Activated naive CD4-positive, alpha-beta T cell treated with anti-CD3 and anti-CD28 coated beads for 36 hours (primary cell): Measurements from ENCODE around the gene ARMS2. TPM values are rescaled to one million over a fixed set of nuclear protein-coding genes. Genes with fewer than 3 reads are reported as not detected.

Experiments used
- CTCF ChIA-PET: fragments of 350-600 bp; sonication (Branson Sonifier 250); formaldehyde crosslinking; loops from one replicate; lab custom pipeline; 2021; ENCODE audit warnings: antibody characterized with exemption; lab: Charles Lee
- DNase-seq: peaks from one replicate; pipeline ENCODE4 v3.0.0-alpha.2; 2020
- H3K27ac Mint-ChIP-seq: one replicate; pipeline ENCODE4 v1.8.0; 2021; ENCODE audit warnings: mild to moderate bottlenecking, mixed read lengths
- H3K27me3 Mint-ChIP-seq: one replicate; pipeline ENCODE4 v1.8.0; 2021; ENCODE audit warnings: low read depth, mixed read lengths
- H3K36me3 Mint-ChIP-seq: one replicate; pipeline ENCODE4 v1.8.0; 2021; ENCODE audit warnings: low read depth, mixed read lengths
- H3K4me1 Mint-ChIP-seq: one replicate; pipeline ENCODE4 v1.8.0; 2021; ENCODE audit warnings: low read depth, mixed read lengths
- H3K4me3 Mint-ChIP-seq: one replicate; pipeline ENCODE4 v1.8.0; 2021; ENCODE audit warnings: mild to moderate bottlenecking, moderate library complexity, mixed read lengths
- H3K9me3 Mint-ChIP-seq: one replicate; pipeline ENCODE4 v1.8.0; 2021; ENCODE audit warnings: mixed read lengths
- intact Hi-C: fragments of 100-400 bp; cut with micrococcal nuclease; formaldehyde crosslinking; loops from one replicate; pipeline ENCODE4 v1.15.1; 2023
- total RNA-seq, 2 experiments: library from RNA; stranded (reverse); gene quantifications; one replicate each; pipeline ENCODE4 v1.2.3, GENCODE V29; 2021

Gene ARMS2, protein sequence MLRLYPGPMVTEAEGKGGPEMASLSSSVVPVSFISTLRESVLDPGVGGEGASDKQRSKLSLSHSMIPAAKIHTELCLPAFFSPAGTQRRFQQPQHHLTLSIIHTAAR
- not detected for total RNA-seq

DNA sequence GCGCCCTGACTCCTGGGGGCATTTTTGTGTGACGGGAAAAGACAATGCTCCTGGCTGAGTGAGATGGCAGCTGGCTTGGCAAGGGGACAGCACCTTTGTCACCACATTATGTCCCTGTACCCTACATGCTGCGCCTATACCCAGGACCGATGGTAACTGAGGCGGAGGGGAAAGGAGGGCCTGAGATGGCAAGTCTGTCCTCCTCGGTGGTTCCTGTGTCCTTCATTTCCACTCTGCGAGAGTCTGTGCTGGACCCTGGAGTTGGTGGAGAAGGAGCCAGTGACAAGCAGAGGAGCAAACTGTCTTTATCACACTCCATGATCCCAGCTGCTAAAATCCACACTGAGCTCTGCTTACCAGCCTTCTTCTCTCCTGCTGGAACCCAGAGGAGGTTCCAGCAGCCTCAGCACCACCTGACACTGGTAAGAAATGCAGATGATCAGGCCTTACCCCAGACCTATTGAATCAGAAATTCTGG lies at the start of gene ARMS2:
TSS of gene ARMS2 (plus strand) at position 51 of the 478 bp plus-strand sequence. CDS start at position 126, 75 bp downstream.
- Mint-ChIP-seq H3K9me3 (no peaks in the 10 kb centered on the region), H3K27me3 (peaks cover 27% of the 10 kb centered on the region), H3K4me1 (no peaks in the 10 kb centered on the region), H3K36me3 (no peaks in the 10 kb centered on the region), H3K4me3 (no peak within 1 kb of the TSS), H3K27ac (no peak within 1 kb of the TSS)
- no peak for DNase-seq
- intact Hi-C loops: no loop called here
- CTCF ChIA-PET: interaction anchor here (1.2 kb wide), 1 partner anchor 20 kb away, joined by 4 read pairs; no protein-coding TSS in a partner anchor

DNA sequence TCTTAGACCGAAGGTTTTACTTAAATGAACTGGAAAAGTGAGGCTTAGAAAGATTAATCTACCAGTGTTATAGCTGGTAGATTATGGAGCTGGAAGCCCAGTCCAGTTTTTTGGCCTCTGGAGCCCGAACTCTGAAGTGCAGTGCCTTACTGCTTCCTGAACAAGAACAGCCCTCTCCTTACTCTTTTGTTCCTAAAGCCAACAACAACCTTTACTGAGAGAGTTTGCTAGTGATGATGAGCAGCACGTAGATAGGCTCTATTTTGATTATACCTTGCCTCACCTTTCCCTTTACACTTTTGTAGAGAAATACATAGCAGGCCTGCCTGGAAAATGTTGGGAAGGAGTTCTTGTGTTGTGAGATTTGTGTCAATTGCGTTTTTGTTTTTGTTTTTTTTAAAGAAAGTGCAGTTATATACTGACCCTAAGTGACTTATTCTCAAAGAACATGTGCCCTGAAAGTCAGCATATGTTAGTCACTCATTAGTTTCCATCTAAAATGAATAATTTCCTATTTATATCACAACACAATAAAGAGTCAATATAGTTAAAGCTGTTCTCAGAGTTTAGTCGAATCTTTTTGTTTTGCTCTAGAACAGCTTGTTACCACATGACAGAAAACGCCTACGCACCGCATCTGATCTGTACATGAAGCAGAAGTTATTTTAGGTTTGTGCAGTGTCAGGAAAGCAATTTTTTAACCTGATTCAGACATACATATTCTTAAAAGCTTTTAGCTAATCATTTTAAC lies 46.9 kb upstream of the ARMS2 start:
- Mint-ChIP-seq H3K4me1 (peaks cover 47% of the 10 kb centered on the region), H3K4me3 (peak overlapping the region; percentile 30), H3K27me3 (no peaks in the 10 kb centered on the region), H3K27ac (peak overlapping the region; percentile 46), H3K36me3 (peaks cover 13% of the 10 kb centered on the region), H3K9me3 (no peaks in the 10 kb centered on the region)
- intact Hi-C loops: loop anchor here (1.0 kb wide), 3 partner anchors 10 to 32 kb away; no protein-coding TSS in a partner anchor
- CTCF ChIA-PET: interaction anchor here (1.6 kb wide), 1 partner anchor 12 kb away, joined by 5 read pairs; no protein-coding TSS in a partner anchor
- DNase-seq: peak; percentile 88

- peaks cover 33% of the 10 kb centered on the region for H3K36me3 Mint-ChIP-seq
- H3K4me1 Mint-ChIP-seq: peaks cover 53% of the 10 kb centered on the region
- no peak for DNase-seq
- CTCF ChIA-PET: no interaction called here
- no peak overlapping the region for H3K27ac Mint-ChIP-seq
- no peak overlapping the region for H3K4me3 Mint-ChIP-seq
- H3K9me3 Mint-ChIP-seq: peaks cover 1% of the 10 kb centered on the region
- no peaks in the 10 kb centered on the region for H3K27me3 Mint-ChIP-seq
- intact Hi-C loops: loop anchor here (10.0 kb wide), 1 partner anchor 1811 kb away; no protein-coding TSS in a partner anchor
Observed at GRCh38 chr10:122413327-122413726, 41.1 kb upstream of the ARMS2 start.

DNA sequence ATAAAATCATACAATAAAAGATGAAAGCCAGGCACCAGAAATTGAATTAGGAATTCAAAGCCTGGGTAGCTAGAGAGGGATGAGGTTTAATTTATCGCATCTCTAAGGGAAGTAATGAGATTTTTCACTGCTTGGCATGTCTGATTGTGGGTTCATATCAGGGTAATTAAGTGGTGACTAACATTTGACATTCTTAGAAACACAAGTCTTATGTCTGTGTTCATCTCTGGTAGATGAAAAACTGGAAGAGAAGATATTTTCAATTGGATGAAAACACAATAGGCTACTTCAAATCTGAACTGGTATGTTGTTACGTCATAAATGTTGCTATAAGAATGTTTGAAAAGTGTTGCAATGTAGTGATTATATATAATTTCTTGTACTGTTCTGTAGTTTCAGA lies 36.8 kb upstream of the ARMS2 start:
- H3K27me3 Mint-ChIP-seq: no peaks in the 10 kb centered on the region
- intact Hi-C loops: loop anchor here (1.0 to 10.0 kb wide), 2 partner anchors 10 to 1807 kb away; no protein-coding TSS in a partner anchor
- peaks cover 43% of the 10 kb centered on the region for H3K36me3 Mint-ChIP-seq
- no peak for DNase-seq
- no peak overlapping the region for H3K4me3 Mint-ChIP-seq
- no peak overlapping the region for H3K27ac Mint-ChIP-seq
- peaks cover 1% of the 10 kb centered on the region for H3K9me3 Mint-ChIP-seq
- peaks cover 74% of the 10 kb centered on the region for H3K4me1 Mint-ChIP-seq
- CTCF ChIA-PET: no interaction called here

- CTCF ChIA-PET: interaction anchor here (1.5 to 2.5 kb wide), 4 partner anchors 11 to 17 kb away, joined by 5 to 9 read pairs (median 6); no protein-coding TSS in a partner anchor
- Mint-ChIP-seq H3K27ac (no peak overlapping the region), H3K4me1 (peaks cover 79% of the 10 kb centered on the region), H3K27me3 (no peaks in the 10 kb centered on the region), H3K36me3 (peaks cover 42% of the 10 kb centered on the region), H3K9me3 (peaks cover 1% of the 10 kb centered on the region), H3K4me3 (no peak overlapping the region)
- DNase-seq: no peak
- intact Hi-C loops: loop anchor here (10.0 kb wide), 1 partner anchor 1806 kb away; no protein-coding TSS in a partner anchor
Observed at GRCh38 chr10:122419016-122419415, 35.4 kb upstream of the ARMS2 start.

DNA sequence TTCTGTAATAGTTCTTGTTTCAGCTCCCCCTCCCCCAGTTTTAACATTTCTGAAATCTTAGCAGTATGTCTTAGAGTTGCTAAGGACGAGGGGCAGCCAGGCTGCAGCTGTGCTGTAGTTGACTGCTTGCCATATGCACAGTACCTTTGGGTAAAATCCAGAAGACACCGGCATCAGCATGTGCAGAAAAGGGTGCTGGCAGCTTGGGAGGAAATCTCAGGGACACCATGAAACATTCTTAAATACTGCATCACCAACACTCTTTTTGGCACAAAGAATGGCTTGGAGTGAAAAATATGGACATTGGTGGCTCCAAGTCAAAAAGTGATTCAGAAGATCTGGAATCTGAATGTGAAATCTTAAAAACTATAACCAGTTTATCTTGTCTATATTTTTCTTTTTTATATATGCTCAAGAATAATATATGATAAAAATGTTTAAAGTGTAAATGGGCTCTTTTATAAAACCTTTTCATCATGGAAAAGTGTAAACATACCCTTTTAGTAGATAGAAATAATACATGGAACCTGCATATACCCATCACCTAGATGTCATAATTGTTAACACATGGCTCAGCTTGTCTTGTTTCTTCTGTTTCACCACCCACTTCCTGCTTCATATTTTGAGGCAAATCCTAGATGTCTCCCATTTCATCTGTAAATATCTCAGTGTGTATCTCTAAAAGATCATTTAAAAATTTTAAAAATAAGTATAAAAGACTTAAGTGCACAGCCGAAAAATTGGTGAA lies 34.4 kb upstream of the ARMS2 start:
- Mint-ChIP-seq H3K4me1 (peaks cover 74% of the 10 kb centered on the region), H3K27ac (no peak overlapping the region), H3K4me3 (no peak overlapping the region), H3K9me3 (peaks cover 1% of the 10 kb centered on the region), H3K27me3 (no peaks in the 10 kb centered on the region), H3K36me3 (peaks cover 38% of the 10 kb centered on the region)
- CTCF ChIA-PET: interaction anchor here (1.5 to 2.5 kb wide), 4 partner anchors 12 to 16 kb away, joined by 5 to 9 read pairs (median 6); no protein-coding TSS in a partner anchor
- DNase-seq: no peak
- intact Hi-C loops: loop anchor here (10.0 kb wide), 1 partner anchor 1805 kb away; no protein-coding TSS in a partner anchor

DNA sequence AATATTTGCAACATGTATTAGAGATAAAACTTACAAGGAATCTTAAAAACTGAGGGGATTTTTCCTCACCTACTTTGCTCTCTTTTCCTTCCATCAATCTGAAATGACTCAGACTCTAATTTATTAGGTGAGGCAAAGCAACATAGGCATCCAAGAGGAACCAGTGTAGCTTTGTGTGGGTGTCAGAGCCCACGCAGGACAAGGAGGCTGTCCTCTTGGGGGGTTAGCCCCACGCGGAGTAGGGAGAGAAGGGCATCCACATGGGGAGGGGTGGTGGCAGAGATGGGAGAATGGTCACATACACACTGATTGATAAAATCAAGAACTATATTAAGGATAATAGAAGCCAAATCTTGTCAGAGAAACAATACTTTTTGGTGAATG lies 33.8 kb upstream of the ARMS2 start:
- Mint-ChIP-seq H3K36me3 (peaks cover 37% of the 10 kb centered on the region), H3K4me1 (peaks cover 69% of the 10 kb centered on the region), H3K27ac (peak overlapping the region; percentile 72), H3K9me3 (peaks cover 1% of the 10 kb centered on the region), H3K4me3 (no peak overlapping the region), H3K27me3 (no peaks in the 10 kb centered on the region)
- CTCF ChIA-PET: interaction anchor here (2.5 kb wide), 1 partner anchor 14 kb away, joined by 6 read pairs; no protein-coding TSS in a partner anchor
- no peak for DNase-seq
- intact Hi-C loops: no loop called here

DNA sequence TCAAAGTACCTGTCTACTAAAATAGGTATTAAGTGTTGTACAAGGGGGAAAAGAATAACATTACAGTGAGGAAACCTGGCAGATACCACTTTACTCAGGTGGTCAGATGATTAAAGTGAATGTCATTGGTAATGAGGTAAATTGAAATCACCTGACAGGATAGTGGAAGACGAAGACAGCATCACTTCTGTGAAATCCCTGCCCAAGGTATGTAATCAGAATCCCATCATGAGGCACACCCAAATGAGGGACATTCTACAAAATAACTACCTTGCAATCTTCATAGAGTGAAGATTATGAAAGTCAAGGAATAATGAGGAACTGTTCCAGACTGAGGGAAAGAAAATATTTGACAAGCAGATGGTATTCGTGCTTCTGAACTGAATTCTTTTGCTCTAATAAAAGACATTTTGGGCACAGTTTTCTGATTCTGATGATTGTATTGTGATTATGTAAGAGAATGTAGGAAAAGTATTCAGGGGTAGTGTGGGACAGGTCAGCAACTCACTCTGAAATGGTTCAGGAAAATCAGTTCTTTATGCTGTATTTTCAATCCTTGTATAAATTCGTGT lies 33.3 kb upstream of the ARMS2 start:
- Mint-ChIP-seq H3K27ac (peak overlapping the region; percentile 72), H3K4me3 (no peak overlapping the region), H3K9me3 (peaks cover 1% of the 10 kb centered on the region), H3K27me3 (no peaks in the 10 kb centered on the region), H3K36me3 (peaks cover 34% of the 10 kb centered on the region), H3K4me1 (peaks cover 66% of the 10 kb centered on the region)
- peak; percentile 21 for DNase-seq
- intact Hi-C loops: no loop called here
- CTCF ChIA-PET: interaction anchor here (0.9 kb wide), 1 partner anchor 31 kb away, joined by 3 read pairs; no protein-coding TSS in a partner anchor

DNA sequence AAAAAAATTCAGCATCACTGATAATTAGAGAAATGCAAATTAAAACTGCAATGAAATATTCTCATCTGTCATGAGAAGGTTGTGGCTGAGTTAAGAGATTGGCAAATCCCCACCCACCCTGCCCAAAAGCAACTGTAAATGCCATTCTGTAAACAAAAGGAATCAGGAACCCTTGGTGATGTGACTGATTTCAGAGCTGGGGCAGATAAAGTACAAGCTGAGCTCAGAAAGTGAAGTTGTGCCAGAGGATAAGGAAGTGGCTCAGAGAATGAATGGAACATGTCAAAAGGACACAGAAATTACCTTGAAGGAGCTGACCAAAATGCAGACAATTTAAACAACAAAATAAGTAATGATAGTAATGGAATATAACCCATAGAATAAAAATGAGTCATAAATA lies 32.7 kb upstream of the ARMS2 start:
- no peaks in the 10 kb centered on the region for H3K27me3 Mint-ChIP-seq
- CTCF ChIA-PET: interaction anchor here (0.9 to 1.5 kb wide), 2 partner anchors 13 to 32 kb away, joined by 3 to 4 read pairs; no protein-coding TSS in a partner anchor
- peaks cover 1% of the 10 kb centered on the region for H3K9me3 Mint-ChIP-seq
- H3K27ac Mint-ChIP-seq: peak overlapping the region; percentile 6
- DNase-seq: no peak
- H3K4me1 Mint-ChIP-seq: peaks cover 63% of the 10 kb centered on the region
- H3K36me3 Mint-ChIP-seq: peaks cover 31% of the 10 kb centered on the region
- intact Hi-C loops: loop anchor here (1.0 kb wide), 2 partner anchors 33 to 47 kb away; partner anchors contain the start of gene PLEKHA1
- no peak overlapping the region for H3K4me3 Mint-ChIP-seq

DNA sequence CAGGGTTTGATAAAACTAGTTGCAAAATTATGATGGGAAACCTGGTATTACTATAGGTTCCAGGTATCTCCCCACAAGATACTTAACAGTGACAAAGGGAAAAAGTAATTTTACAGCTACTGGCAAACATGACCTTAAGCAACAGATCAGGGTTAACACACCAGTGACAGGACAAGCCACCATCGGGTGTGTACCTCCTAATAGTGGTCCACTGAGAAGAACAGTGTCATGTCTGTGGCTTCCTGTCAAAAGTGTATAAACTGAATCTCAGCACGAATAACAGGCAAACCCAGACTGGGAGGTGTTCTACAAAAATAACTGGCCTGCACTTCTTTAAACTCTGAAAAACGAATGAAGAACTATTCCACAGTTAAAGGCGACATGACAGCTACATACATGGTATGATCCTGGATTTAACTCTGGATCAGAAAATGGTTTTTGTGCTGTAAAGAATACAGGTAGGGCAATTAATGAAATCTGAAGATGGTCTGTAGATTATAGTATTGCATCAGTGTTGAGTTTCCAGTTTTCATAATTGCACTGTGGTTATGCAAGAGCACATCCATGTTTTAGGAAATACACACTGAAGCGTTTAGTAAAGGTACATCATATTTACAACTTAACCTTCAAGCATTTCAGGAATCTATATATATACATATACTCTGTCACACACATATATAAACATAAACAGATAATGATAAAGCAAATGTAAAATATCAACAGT lies 32.0 kb upstream of the ARMS2 start:
- peaks cover 63% of the 10 kb centered on the region for H3K4me1 Mint-ChIP-seq
- DNase-seq: peak; percentile 42
- H3K36me3 Mint-ChIP-seq: peaks cover 25% of the 10 kb centered on the region

DNA sequence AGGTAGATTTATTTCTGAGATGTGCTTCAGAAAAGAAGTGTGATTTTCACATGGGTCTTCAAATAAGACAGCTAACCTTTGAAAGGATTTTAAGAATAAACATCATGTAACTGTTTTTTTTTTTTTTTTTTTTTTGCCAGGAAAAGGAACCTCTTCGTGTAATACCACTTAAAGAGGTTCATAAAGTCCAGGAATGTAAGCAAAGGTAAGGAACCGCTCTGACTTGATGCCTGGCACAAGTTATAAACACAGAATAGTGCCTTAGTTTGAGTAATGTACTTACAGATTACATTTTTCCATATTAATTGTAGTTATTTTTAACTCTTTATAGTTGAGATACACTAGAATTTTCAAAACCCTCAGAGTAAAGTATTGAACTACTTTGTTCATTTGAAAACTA lies 30.4 kb upstream of the ARMS2 start:
- Mint-ChIP-seq H3K4me1 (peaks cover 51% of the 10 kb centered on the region), H3K9me3 (no peaks in the 10 kb centered on the region), H3K27ac (no peak overlapping the region), H3K27me3 (no peaks in the 10 kb centered on the region), H3K4me3 (no peak overlapping the region), H3K36me3 (peaks cover 19% of the 10 kb centered on the region)
- intact Hi-C loops: no loop called here
- no peak for DNase-seq
- CTCF ChIA-PET: interaction anchor here (0.6 to 1.3 kb wide), 3 partner anchors 11 to 523 kb away, joined by 3 to 4 read pairs (median 4); no protein-coding TSS in a partner anchor

More for the DNA sequence above, 32.0 kb upstream of the ARMS2 start:
- CTCF ChIA-PET: interaction anchor here (0.9 to 1.5 kb wide), 2 partner anchors 13 to 33 kb away, joined by 3 to 4 read pairs; no protein-coding TSS in a partner anchor
- H3K27me3 Mint-ChIP-seq: no peaks in the 10 kb centered on the region
- intact Hi-C loops: loop anchor here (1.0 kb wide), 2 partner anchors 34 to 48 kb away; partner anchors contain the start of gene PLEKHA1
- H3K4me3 Mint-ChIP-seq: no peak overlapping the region
- no peaks in the 10 kb centered on the region for H3K9me3 Mint-ChIP-seq
- H3K27ac Mint-ChIP-seq: peak overlapping the region; percentile 14
